GM10266 (cell line): ENCODE measurements around the gene IFT27.

Experiments
- DNase-seq: peaks from one replicate; pipeline ENCODE4 v3.0.0; 2012; ENCODE audit errors: extremely low spot score
- TF ChIP-seq, protein P1 (sequence below): IDR thresholded peaks from 2 replicates; pipeline ENCODE4 v1.5.1; 2012; ENCODE audit warnings: mild to moderate bottlenecking, low read depth; ENCODE audit not compliant: control insufficient read depth, insufficient read depth; ENCODE audit errors: missing control alignments

Gene IFT27

DNA sequence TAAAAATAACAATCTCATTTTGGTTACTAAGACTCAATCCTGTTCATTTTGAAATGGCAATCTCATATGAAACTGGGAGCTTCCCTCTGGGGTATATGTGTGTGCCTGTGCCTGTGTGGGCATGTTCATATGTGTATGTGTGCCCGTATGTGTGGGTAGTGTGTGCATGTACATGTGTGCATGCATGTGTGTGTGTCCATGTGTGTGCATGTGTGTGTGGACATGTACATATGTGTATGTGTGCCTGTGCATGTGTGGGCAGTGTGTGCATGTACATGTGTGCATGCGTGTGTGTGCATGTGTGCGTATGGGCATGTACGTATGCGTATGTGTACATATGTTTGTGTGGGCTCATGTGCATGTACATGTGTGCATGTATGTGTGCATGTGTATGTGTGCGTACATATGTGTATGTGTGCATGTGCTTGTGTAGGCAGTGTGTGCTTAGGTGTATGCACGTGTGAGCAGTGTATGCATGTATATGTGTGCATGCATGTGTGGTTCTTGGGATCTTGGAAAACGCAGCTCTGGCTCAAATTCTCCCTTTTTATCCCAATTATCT lies 47.9 kb downstream of the IFT27 start:
- no peak for DNase-seq

DNA sequence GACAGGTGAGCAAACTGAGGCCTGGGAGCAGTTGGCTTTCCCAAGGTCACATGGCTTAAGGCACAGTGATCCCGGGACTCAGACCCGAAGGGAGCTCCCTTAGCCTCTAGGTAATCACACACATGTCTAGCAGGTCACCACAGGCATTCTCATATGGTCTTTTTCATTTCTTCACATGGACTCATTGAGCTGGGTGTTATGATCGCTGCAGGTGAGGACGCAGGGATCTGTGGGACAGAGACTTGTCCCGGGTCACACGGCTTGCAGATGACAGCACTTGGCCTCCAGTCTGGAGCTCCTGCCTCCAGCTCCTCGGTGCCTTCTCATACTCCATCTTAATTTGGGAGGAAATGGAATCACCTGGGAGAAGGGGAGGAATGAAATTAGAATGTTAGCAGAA lies 48.8 kb downstream of the IFT27 start:
- TF ChIP-seq, protein P1, sequence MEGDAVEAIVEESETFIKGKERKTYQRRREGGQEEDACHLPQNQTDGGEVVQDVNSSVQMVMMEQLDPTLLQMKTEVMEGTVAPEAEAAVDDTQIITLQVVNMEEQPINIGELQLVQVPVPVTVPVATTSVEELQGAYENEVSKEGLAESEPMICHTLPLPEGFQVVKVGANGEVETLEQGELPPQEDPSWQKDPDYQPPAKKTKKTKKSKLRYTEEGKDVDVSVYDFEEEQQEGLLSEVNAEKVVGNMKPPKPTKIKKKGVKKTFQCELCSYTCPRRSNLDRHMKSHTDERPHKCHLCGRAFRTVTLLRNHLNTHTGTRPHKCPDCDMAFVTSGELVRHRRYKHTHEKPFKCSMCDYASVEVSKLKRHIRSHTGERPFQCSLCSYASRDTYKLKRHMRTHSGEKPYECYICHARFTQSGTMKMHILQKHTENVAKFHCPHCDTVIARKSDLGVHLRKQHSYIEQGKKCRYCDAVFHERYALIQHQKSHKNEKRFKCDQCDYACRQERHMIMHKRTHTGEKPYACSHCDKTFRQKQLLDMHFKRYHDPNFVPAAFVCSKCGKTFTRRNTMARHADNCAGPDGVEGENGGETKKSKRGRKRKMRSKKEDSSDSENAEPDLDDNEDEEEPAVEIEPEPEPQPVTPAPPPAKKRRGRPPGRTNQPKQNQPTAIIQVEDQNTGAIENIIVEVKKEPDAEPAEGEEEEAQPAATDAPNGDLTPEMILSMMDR = no peak

More for the DNA sequence above, 47.9 kb downstream of the IFT27 start:
- TF ChIP-seq, protein P1 = no peak

DNA sequence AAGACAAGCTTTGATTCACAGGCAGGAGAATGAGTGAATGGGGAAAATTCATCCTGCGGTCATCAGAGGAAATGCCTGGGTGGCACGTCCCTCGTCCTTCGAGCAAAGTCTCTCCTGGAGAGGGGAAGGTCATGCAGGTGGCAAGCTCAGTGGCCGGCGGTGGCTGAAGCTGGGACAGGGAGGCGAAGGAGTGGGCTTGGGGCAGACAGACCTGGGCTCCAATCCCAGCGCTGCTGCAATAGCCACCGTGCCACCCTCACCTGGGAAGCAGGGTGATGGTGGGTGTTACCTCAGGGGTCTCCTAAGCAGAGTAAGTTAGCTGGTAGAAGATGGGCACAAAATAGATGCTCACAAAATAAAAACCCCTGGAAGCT lies 49.9 kb downstream of the IFT27 start:
- DNase-seq = no peak
- TF ChIP-seq, protein P1 = no peak

More for the DNA sequence above, 48.8 kb downstream of the IFT27 start:
- no peak for DNase-seq

DNA sequence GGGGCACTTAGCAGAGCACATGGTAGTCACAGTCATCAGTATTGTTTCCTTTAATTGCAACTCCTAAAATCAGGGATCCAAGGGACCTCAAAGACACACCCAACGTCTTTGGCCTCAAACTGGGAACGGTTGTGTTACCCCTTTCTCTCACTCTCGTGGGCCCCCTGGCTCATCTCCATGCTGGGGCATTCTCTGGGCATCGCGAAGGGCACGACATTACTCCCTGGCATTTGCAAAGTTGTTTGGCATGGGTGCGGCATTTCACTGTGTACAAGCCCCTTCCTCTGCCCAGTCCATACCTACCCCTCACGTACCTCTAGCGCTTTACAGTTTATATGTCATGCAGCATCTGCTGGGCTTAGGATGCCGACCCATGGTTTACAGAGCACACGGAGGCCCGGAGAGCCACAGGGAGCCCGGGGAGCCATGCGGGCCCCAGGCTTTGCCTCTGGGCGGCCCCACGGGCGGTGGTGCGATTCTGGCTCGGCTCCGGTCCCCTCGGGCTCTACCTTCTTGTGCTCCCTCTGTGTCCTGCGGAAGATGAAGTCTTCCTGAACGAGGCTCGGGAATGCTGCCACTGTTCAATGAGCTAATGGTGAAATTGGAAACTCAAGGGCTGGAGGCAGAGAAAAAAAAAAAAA lies 50.4 kb downstream of the IFT27 start:
- TF ChIP-seq, protein P1 = no peak
- no peak for DNase-seq

DNA sequence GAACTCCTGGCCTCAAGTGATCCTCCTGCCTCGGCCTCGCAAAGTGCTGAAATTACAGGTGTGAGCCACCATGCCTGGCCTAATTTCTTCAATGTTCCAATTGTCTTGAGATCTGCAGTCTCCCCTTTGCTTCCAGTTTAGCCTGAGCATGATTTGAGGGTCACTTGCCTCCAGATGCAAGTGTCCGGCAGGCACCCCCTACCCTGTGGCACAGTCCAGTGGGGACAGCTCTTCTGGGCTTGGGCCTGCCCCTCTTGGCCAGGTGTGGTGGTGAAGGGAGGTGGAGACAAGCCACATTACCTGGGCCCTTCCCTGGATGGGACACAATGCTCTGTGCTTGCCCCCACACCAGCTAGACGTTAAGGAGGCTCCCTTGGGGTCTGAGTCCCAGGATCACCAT lies 51.1 kb downstream of the IFT27 start:
- TF ChIP-seq, protein P1 = no peak
- DNase-seq = no peak

DNA sequence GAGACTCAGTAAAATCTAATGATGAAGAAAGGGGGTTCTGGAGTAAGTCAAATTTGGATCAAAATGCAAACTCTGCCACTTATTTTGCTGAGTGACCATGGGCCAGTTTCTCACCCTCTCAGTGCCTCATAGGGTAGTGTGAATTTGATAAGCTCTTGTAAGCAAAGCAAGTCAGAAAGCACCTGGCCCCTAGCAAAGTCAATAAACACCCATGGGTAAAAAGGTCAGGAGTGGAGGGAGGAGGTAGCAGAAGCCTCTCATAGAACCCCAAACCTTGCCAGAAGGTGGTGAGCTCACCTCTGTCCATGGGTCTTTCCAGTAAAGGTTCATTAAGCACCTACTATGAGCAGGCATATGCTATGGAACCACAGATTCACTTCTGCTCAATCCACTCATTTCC lies 53.9 kb downstream of the IFT27 start:
- TF ChIP-seq, protein P1 = no peak
- DNase-seq = no peak

DNA sequence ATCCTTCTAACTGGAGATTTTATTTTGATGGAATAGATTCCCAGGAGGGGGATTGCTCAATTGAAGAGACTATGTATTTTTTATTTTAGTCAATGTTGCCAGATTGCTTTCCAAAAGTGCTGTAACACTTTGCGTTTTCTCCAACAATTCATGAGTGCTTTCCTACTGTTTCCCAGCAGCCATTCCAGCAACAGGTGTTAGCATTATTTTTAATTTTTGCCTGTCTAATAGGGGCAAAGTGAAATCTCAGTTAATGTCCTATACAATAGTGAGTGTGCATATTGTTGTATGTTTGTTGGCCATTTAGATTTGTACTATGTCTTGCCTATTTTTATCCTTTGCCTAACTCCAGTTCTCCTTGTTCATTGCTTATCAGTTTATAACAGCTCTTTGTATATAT lies 60.3 kb downstream of the IFT27 start:
- TF ChIP-seq, protein P1 = no peak
- DNase-seq = no peak
